Breast epithelium (tissue), 4 donors: ENCODE results near the gene FRS3. TPM values are rescaled to one million over a fixed set of nuclear protein-coding genes. Genes with fewer than 3 reads are reported as not detected.

ENCODE experiments used
- DNase-seq, 2 donors: peaks; one replicate each; pipeline ENCODE4 v3.0.0-alpha.2; 2019; ENCODE audit warnings: low spot score in 2 of 2
- H3K27ac ChIP-seq, 2 donors: fragments of 200-600 bp; sonication (generic) in 1 of 2; one replicate each; pipeline ENCODE4 v1.5.1; 2016 to 2019; ENCODE audit warnings: mild to moderate bottlenecking in 1 of 2
- H3K27me3 ChIP-seq, 2 donors: fragments of 200-600 bp; sonication (generic) in 1 of 2; one replicate each; pipeline versions ENCODE4 v1.5.1 to v1.6.0; 2017 to 2019; ENCODE audit warnings: control low read depth in 1 of 2, mild to moderate bottlenecking in 1 of 2
- H3K36me3 ChIP-seq: fragments of 200-600 bp; one replicate; pipeline ENCODE4 v1.5.1; 2019
- H3K4me1 ChIP-seq, 2 donors: fragments of 200-600 bp; sonication (generic); one replicate each; pipeline ENCODE4 v1.5.1; 2016 to 2019; ENCODE audit warnings: control low read depth in 1 of 2
- H3K4me3 ChIP-seq, 3 donors: fragments of 200-600 bp; sonication (generic); 1 replicate in 2 of 3; 2 replicates in 1 of 3; pipeline ENCODE4 v1.5.1; 2016 to 2019; ENCODE audit warnings: mild to moderate bottlenecking in 3 of 3, moderate library complexity in 2 of 3
- H3K9me3 ChIP-seq, 2 donors: fragments of 200-600 bp; sonication (generic) in 1 of 2; one replicate each; pipeline ENCODE4 v1.5.1; 2016 to 2019; ENCODE audit warnings: control low read depth in 1 of 2
- CTCF ChIP-seq, 3 donors: fragments of 450-650 bp; IDR thresholded peaks; one replicate each; pipeline ENCODE4 v1.5.1; 2016 to 2017; ENCODE audit warnings: antibody characterized with exemption in 3 of 3, mild to moderate bottlenecking in 3 of 3, moderate library complexity in 3 of 3
- POLR2A ChIP-seq: fragments of 450-650 bp; IDR thresholded peaks from one replicate; pipeline ENCODE4 v1.6.1; 2016; ENCODE audit warnings: antibody characterized with exemption, mild to moderate bottlenecking, moderate library complexity
- POLR2AphosphoS5 ChIP-seq, 3 donors: sonication (generic); formaldehyde crosslinking; IDR thresholded peaks; one replicate each; pipeline ENCODE4 v1.6.1; 2017; ENCODE audit warnings: antibody characterized with exemption in 3 of 3
- intact Hi-C: fragments of 100-400 bp; cut with DNase I; formaldehyde crosslinking; loops from one replicate; pipeline ENCODE4 v1.15.1; 2023; ENCODE audit warnings: low total_unique reads
- total RNA-seq, 3 donors: library from RNA; depleted of rRNA; stranded (reverse); fragments of >200 nt; gene quantifications; one replicate each; pipeline ENCODE4 v1.1.0, GENCODE V29; 2016

The FRS3 gene
- 1 to 10 TPM; 3.5 to 4.3 (median 3.8) TPM for total RNA-seq

- intact Hi-C loops: loop anchor here (2.0 to 10.0 kb wide), 3 partner anchors 75 to 267 kb away; no protein-coding TSS in a partner anchor
- peak within 1 kb of the TSS; percentile 77 to 81 (median 77) for H3K4me3 ChIP-seq
- no peak for TF ChIP-seq POLR2A
- TF ChIP-seq POLR2AphosphoS5 (IDR thresholded peaks at IDR 0.05): peak; percentile 53 to 73 (median 69)
- peak; percentile 53 to 89 (median 77) for TF ChIP-seq CTCF (IDR thresholded peaks at IDR 0.05)
- peak; percentile 92 to 97 for DNase-seq
- H3K36me3 ChIP-seq: no peaks in the 10 kb centered on the region
- no peaks in the 10 kb centered on the region for H3K9me3 ChIP-seq
- peak within 1 kb of the TSS; percentile 71 to 82 for H3K27ac ChIP-seq
- H3K4me1 ChIP-seq: peaks cover 5% of the 10 kb centered on the region in 2 donors
- H3K27me3 ChIP-seq: no peaks in the 10 kb centered on the region
Measured at GRCh38 chr6:41779788-41780550, at the start of gene FRS3. FRS3 (minus strand) TSS chr6:41779900; CDS start chr6:41776987, 2,913 bp downstream.

- DNase-seq: no peak
- Histone ChIP-seq H3K4me3 (no peak overlapping the region), H3K9me3 (no peaks in the 10 kb centered on the region), H3K27me3 (no peaks in the 10 kb centered on the region), H3K4me1 (no peaks in the 10 kb centered on the region), H3K36me3 (no peaks in the 10 kb centered on the region), H3K27ac (no peak overlapping the region)
- TF ChIP-seq POLR2AphosphoS5 (IDR thresholded peaks at IDR 0.05) (no peak), POLR2A (no peak), CTCF (IDR thresholded peaks at IDR 0.05) (no peak)
- intact Hi-C loops: no loop called here
Measured at GRCh38 chr6:41826343-41827022, 46.8 kb upstream of the FRS3 start.

- Histone ChIP-seq H3K9me3 (no peaks in the 10 kb centered on the region), H3K27me3 (no peaks in the 10 kb centered on the region), H3K36me3 (no peaks in the 10 kb centered on the region), H3K4me3 (no peak overlapping the region), H3K27ac (peak overlapping the region; percentile 35 to 40), H3K4me1 (no peaks in the 10 kb centered on the region)
- no peak for TF ChIP-seq POLR2AphosphoS5 (IDR thresholded peaks at IDR 0.05)
- no peak for TF ChIP-seq CTCF (IDR thresholded peaks at IDR 0.05)
- no peak for TF ChIP-seq POLR2A
- intact Hi-C loops: no loop called here
- no peak for DNase-seq
Measured at GRCh38 chr6:41824571-41825569, 45.2 kb upstream of the FRS3 start.

- intact Hi-C loops: no loop called here
- no peak for DNase-seq
- H3K9me3 ChIP-seq: no peaks in the 10 kb centered on the region
- no peak overlapping the region for H3K27ac ChIP-seq
- H3K4me1 ChIP-seq: no peaks in the 10 kb centered on the region
- H3K27me3 ChIP-seq: no peaks in the 10 kb centered on the region
- TF ChIP-seq CTCF (IDR thresholded peaks at IDR 0.05) (no peak), POLR2A (no peak), POLR2AphosphoS5 (IDR thresholded peaks at IDR 0.05) (no peak)
- H3K36me3 ChIP-seq: no peaks in the 10 kb centered on the region
- no peak overlapping the region for H3K4me3 ChIP-seq
Measured at GRCh38 chr6:41823178-41823577, 43.5 kb upstream of the FRS3 start.
